ENCODE measurements around the gene ODAD4.
"Not testable (repeated sequence)": the region's sequence is repeated elsewhere in the genome, so short reads cannot be mapped to it uniquely, and the experiment has no call there.

The ODAD4 gene

GRCh38 chr17:42002175-42002791, 71.9 kb downstream of the ODAD4 start:
- no peak for DNase-seq (ENCODE audit: low spot score)

GRCh38 chr17:42002792-42003301, 72.4 kb downstream of the ODAD4 start:
- no peak for DNase-seq (ENCODE audit: low spot score)

GRCh38 chr17:42005166-42005565, 74.7 kb downstream of the ODAD4 start:
- no peak for DNase-seq (ENCODE audit: low spot score)

GRCh38 chr17:42009170-42009569, 78.8 kb downstream of the ODAD4 start:
- DNase-seq (ENCODE audit: low spot score), result no peak

- DNase-seq (ENCODE audit: low spot score), result not testable (repeated sequence)
These were observed 79.9 kb downstream of the ODAD4 start for GRCh38 chr17:42010266-42010680.

- no peak for DNase-seq (ENCODE audit: low spot score)
These were observed 80.6 kb downstream of the ODAD4 start for GRCh38 chr17:42010898-42011516.

GRCh38 chr17:42012363-42012762, 81.9 kb downstream of the ODAD4 start:
- not testable (repeated sequence) for DNase-seq (ENCODE audit: low spot score)

- DNase-seq (ENCODE audit: low spot score), result not testable (repeated sequence)
These were observed 83.3 kb downstream of the ODAD4 start for GRCh38 chr17:42013740-42014139.

Data from activated CD4-positive, alpha-beta T cell treated with anti-CD3 and anti-CD28 coated beads, Interleukin-2, Interleukin-4, amounts not matched to agents 100 ng/mL and 50 ng/mL, durations not matched to agents 16 hours and 8 hours (primary cell).